Hematopoietic multipotent progenitor cell treated with erythropoietin and hydrocortisone succinate and interleukin-3 and kit ligand, for 6 days (in vitro differentiated cells): ENCODE results near the gene HECTD4.

Source experiments
- DNase-seq: peaks from one replicate; pipeline ENCODE4 v3.0.0-alpha.2; 2015

The HECTD4 gene

GRCh38 chr12:112196196-112196875 is 185.9 kb downstream of the HECTD4 start:
- DNase-seq = peak; percentile 86

- DNase-seq = no peak
Observed at GRCh38 chr12:112194601-112195247, 187.5 kb downstream of the HECTD4 start.

DNA sequence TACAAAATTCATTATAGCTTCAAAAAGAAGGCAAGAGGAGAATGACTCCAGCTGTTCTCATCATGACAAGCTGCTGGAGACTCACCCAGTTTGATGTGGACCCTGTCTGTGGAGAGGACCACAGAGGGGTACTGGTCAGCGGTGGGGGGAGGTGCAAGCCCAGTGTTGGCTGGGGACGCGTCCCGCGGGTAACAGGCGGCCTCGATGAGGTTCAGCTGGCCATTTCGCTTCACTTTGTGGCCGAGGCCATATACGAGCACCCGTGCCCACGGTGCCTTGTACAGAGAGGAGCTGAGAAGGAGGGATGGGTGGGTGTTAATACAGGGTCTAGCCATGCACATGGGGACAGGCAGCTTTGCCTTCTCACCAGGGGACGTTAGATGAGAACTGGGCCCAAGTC is 189.8 kb downstream of the HECTD4 start:
- DNase-seq = no peak

GRCh38 chr12:112191840-112192321 is 190.3 kb downstream of the HECTD4 start:
- DNase-seq = no peak

DNA sequence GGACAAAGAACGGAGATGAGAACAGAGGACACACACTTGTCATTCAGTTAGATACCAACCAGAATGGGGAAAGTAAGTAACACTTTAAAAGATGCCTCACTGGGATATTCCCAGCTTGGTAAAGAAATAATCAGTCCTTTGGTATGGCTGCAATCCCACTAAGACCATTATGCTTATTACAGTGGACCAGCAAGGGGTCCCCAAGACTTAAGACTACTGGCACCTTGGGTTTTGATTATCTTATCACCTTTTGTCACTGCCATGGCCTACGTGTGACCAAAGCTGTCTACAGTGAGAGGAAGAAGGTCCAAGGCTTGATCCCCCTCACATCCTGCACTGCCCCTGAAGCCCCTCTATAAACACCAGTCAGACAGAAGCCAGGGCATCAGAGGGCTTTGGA is 191.0 kb downstream of the HECTD4 start:
- no peak for DNase-seq

GRCh38 chr12:112190231-112191025 is 191.8 kb downstream of the HECTD4 start:
- peak; percentile 8 for DNase-seq

DNA sequence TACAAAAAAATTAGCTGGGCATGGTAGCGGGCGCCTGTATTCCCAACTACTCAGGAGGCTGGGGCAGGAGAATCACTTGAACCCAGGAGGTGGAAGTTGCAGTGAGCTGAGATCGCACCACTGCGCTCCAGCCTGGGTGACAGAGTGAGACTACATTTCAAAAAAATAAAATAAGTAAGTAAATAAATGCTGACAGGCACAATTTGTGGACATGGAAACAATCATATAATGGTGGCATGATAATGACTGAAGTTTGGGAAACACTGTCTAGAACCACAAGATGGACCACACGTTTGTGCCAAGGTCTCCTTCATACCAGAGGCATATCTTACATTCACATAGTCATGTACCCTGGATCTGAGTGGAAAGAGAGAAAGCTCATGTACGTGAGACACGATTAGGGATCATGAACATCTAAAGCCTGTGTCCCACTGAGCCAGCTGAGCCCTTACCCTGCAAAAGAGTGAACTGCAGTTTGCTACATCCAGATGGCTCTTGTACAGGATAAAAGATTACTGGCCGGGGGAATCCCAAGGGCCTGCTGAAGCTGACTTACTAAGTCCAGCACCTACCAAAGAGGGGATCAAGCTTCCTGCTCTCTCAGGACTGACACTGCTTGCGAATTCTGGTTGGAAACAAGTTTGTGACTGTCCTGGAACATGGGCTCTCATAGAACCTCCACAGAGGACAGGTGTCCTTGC is 194.0 kb downstream of the HECTD4 start:
- DNase-seq = no peak

DNA sequence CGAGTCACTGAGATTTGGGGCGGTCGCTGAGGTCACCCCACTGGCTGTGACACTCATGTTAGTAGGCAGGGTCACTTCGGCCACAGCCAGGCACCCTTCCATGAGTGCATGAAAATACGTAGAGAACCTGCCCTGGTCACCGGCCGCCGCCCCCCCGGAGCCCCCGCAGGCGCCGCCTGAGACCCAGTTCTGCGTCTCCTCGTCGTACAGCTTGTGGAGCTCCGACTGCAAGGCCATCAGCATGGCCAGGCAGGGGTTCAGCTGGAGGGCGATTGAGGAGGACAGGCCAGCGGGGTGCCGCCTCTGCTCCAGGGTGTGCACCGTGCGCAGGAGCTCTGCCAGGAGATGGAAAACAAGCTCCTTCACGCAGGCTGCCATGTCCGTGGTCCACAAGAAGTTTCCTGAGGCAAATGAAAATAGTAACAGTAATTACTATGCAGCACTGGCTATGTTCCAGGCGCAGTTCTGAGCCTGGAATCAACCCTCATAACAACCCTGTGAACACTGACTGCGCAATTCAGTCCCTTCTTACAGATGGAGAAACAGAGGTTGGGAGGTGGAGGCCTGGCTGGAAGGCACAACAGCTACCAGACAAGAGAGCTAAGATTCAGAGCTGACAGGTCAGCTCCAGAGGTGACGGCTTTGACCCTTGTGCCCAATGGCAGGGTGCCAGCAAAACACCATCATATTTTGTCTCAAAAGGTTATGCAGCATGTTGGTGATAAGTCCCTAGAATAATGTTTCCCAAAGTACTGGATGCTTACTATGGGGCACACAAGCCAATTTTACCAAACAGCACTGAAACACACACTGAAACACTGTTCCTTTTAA is 196.9 kb downstream of the HECTD4 start:
- no peak for DNase-seq

- no peak for DNase-seq
Observed at GRCh38 chr12:112184056-112184887, 198.0 kb downstream of the HECTD4 start.

DNA sequence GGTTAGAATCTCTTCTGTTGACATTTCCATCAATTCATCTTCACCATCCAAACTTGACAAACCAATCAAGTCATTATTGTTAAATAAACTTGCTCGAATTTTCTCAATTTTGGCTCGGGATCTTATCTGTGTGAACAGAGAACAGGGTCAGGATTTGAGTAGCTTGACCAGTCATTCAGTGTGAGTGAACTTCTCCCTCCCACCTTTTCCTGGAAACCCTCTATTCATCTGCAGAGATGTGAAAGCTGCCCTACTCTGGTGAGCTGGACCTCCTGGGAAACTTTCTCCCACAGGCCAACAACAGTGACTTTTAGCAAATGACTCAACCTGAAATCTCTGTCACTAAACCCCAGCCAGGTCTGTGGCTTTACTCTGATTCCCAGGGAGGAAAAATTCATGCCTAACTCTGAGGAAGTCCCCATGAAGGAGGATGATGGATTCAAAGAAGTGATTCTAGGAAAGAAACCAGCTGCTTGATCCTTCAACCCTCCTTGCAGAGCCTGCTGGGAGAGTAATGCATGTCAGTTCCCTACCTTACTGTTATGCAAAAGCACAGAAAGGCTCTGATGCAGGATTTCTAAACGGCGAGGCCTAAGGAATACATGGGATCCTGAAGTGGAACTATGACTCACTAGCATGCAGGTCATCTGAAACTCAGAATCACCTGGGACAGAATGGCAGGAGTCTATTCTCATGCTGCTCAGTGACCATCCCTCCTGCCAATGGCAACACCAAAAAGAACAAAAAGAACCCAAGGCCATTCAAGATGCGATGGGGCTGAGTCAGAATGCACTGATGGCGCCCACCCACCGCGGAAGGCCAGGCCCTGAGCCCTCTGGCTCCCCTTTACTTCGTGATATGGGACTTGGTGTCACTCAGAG is 198.8 kb downstream of the HECTD4 start:
- DNase-seq = no peak

GRCh38 chr12:112182499-112182898 is 199.7 kb downstream of the HECTD4 start:
- no peak for DNase-seq

DNA sequence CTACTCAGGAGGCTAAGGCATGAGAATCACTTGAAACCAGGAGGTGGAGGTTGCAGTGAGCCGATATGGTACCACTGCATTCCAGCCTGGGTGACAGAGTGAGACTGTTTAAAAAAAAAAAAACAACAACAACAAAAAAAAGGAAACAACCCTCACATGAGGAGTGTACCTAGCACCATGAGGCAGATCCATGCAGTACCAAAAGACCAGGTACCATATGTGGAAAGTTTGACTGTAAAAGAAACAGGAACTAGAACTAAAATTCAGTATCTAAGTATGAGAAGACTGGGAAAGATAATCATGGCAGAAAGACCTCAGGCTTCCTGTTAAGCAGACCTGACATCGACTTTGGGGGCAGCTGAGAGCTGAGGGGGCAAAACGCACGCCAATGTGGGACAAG is 201.8 kb downstream of the HECTD4 start:
- DNase-seq = no peak

GRCh38 chr12:112179916-112180315 is 202.3 kb downstream of the HECTD4 start:
- DNase-seq = no peak

DNA sequence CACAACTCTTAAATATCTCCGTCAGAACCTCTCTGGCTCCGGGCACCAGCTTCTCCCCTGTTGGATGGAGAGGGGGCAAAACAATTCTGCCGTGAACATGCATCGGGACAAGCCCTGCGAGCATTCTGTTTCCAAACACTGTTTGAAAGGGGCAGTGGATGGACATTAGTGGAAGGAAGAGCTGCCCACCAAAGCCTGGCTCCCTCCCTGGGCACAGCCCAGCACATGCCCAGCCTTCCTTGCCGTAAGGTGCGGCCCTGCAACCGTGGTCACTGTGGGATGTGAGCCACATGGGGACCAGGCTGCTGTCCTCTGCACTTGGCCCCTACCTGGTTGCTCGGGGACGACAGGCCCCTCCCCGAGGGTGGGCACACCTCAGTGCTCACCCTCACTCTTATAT is 202.9 kb downstream of the HECTD4 start:
- DNase-seq = no peak

DNA sequence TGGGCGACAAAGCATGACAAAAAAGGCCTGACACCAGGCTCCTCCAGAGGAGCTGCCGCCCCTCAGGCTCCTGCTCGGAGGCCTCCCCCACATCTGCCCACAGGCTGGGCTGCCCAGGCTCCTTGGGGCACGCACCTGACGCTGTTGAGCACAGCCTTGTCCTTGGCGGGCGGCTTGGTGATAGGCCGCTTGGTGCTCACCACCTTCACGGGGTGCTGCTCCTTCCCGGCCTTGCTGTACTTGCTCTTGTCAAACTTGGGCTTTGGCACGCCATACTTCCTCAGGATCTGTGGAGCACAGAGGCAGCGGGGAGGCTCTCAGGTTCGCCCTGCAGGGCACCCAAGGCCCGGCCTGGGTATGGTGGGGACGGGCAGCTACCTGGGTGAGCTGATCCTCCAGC is 203.4 kb downstream of the HECTD4 start:
- DNase-seq = no peak

- no peak for DNase-seq
Observed at GRCh38 chr12:112176321-112177010, 205.8 kb downstream of the HECTD4 start.

- DNase-seq = no peak
Observed at GRCh38 chr12:112175361-112176155, 206.7 kb downstream of the HECTD4 start.

DNA sequence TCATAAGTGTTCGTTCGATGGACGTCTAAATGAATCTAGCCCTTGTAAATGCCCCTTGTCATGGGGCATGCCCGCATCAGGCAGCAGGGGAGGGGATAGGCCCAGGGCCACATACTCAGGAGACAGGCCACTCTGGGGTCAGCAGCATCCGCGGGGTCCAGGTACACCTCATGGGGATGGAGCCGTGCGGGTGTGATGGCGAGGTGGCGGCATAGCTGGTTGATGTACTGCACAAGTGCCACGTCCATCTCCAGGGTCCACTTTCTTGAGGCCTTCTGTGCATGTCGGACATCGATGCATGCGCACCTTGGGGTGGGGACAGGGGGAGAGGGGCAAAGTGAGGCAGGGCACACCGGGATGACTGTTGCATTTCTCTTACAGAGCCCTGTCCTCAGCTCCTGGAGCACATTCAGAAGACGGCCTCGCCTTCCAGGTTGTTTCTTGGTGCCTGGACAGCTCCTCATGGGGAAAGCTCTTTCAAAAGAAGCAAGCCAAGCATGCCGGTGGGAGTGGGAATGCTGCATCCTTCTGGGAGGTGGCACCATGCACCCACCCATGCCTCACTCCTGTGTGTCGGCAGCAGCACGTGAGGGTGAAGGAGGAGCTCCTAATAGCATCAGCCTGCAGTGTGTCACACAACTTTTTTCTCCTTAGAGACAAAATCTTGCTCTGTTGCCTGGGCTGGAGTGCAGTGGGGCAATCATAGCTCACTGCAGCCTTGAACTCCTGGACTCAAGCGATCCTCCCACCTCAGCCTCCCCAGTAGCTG is 209.5 kb downstream of the HECTD4 start:
- no peak for DNase-seq
